Choroid plexus epithelial cell (primary cell): ENCODE results near the gene TULP4.

ENCODE experiments used
- DNase-seq: peaks from one replicate; pipeline ENCODE4 v3.0.0-alpha.2; 2010; ENCODE audit warnings: low read depth
- H3K4me3 ChIP-seq: 2 replicates; pipeline ENCODE4 v1.5.1; 2011; ENCODE audit warnings: low read depth, mild to moderate bottlenecking, control low read depth, low read length, moderate library complexity
- CTCF ChIP-seq: conservative IDR thresholded peaks from 2 replicates; pipeline ENCODE4 v1.5.1; 2011; ENCODE audit warnings: low read depth, mild to moderate bottlenecking, control low read depth, inconsistent platforms, low read length, moderate library complexity

TULP4 gene

GRCh38 chr6:158356586-158357546, 44.6 kb downstream of the TULP4 start:
- H3K4me3 ChIP-seq: no peak overlapping the region
- no peak for DNase-seq
- no peak for TF ChIP-seq CTCF

GRCh38 chr6:158357570-158358216, 45.4 kb downstream of the TULP4 start:
- H3K4me3 ChIP-seq: no peak overlapping the region
- no peak for TF ChIP-seq CTCF
- no peak for DNase-seq

- no peak for DNase-seq
- no peak for TF ChIP-seq CTCF
- H3K4me3 ChIP-seq: no peak overlapping the region
These were observed 46.3 kb downstream of the TULP4 start for GRCh38 chr6:158358450-158359077.

GRCh38 chr6:158361068-158361467, 48.8 kb downstream of the TULP4 start:
- TF ChIP-seq CTCF: no peak
- H3K4me3 ChIP-seq: no peak overlapping the region
- no peak for DNase-seq

- TF ChIP-seq CTCF: no peak
- H3K4me3 ChIP-seq: no peak overlapping the region
- DNase-seq: peak; percentile 55
These were observed 49.9 kb downstream of the TULP4 start for GRCh38 chr6:158361961-158362669.

GRCh38 chr6:158366363-158366762, 54.1 kb downstream of the TULP4 start:
- no peak overlapping the region for H3K4me3 ChIP-seq
- no peak for TF ChIP-seq CTCF
- DNase-seq: no peak
